Smooth muscle cell (in vitro differentiated cells): ENCODE data around the gene CAVIN2. TPM values are rescaled to one million over a fixed set of nuclear protein-coding genes. Genes with fewer than 3 reads are reported as not detected.

Source experiments
- DNase-seq: peaks from one replicate; lab custom pipeline; 2025; ENCODE audit not compliant: unreplicated experiment; lab: John Stamatoyannopoulos, UW
- H2AFZ ChIP-seq: fragments of 200-600 bp; sonication (generic); 2 replicates; pipeline ENCODE4 v1.6.0; 2016; ENCODE audit warnings: antibody characterized with exemption, low read depth, mild to moderate bottlenecking
- H3F3A ChIP-seq: fragments of 200-600 bp; sonication (generic); 2 replicates; pipeline ENCODE4 v1.6.0; 2017; ENCODE audit warnings: antibody characterized with exemption, low read depth
- H3K27ac ChIP-seq: fragments of 200-600 bp; sonication (generic); 2 replicates; pipeline ENCODE4 v1.5.1; 2016; ENCODE audit warnings: low read depth, mild to moderate bottlenecking
- H3K27me3 ChIP-seq: fragments of 200-600 bp; sonication (generic); 2 replicates; pipeline ENCODE4 v1.6.1; 2016; ENCODE audit warnings: low read depth, mild to moderate bottlenecking
- H3K36me3 ChIP-seq: fragments of 200-600 bp; sonication (generic); 2 replicates; pipeline ENCODE4 v1.5.1; 2016; ENCODE audit warnings: low read depth
- H3K4me1 ChIP-seq: fragments of 200-600 bp; sonication (generic); 2 replicates; pipeline ENCODE4 v1.5.1; 2016; ENCODE audit warnings: low read depth
- H3K4me2 ChIP-seq: fragments of 200-600 bp; sonication (generic); 2 replicates; pipeline ENCODE4 v1.6.0; 2016; ENCODE audit warnings: mild to moderate bottlenecking
- H3K4me3 ChIP-seq: fragments of 200-600 bp; sonication (generic); 2 replicates; pipeline ENCODE4 v1.5.1; 2016; ENCODE audit warnings: mild to moderate bottlenecking
- H3K79me2 ChIP-seq: fragments of 200-600 bp; sonication (generic); 2 replicates; pipeline ENCODE4 v1.6.0; 2016; ENCODE audit warnings: low read depth, mild to moderate bottlenecking
- H3K9ac ChIP-seq: fragments of 200-600 bp; sonication (generic); 2 replicates; pipeline ENCODE4 v1.6.0; 2016; ENCODE audit warnings: low read depth
- H3K9me3 ChIP-seq: fragments of 200-600 bp; sonication (generic); replicated peaks from 2 replicates; pipeline ENCODE4 v1.5.1; 2016; ENCODE audit warnings: low read depth
- H4K20me1 ChIP-seq: fragments of 200-600 bp; sonication (generic); 2 replicates; pipeline ENCODE4 v1.6.0; 2016; ENCODE audit warnings: low read depth
- CTCF ChIP-seq: fragments of 200-600 bp; sonication (generic); IDR thresholded peaks from 2 replicates; pipeline ENCODE4 v1.5.1; 2017; ENCODE audit warnings: borderline replicate concordance, mild to moderate bottlenecking, antibody characterized with exemption; ENCODE audit not compliant: insufficient read depth, poor library complexity, severe bottlenecking
- WGBS: methylation state at CpG from one replicate; pipeline ENCODE4 v1.1.7; 2016; ENCODE audit warnings: low lambda C conversion rate; 5-methylcytosine and 5-hydroxymethylcytosine counted together
- polyA plus RNA-seq: library from polyadenylated mRNA; unstranded; fragments of >200 nt; fragmentation: Nextera tagmentation; extraction: Ambion mirVana; gene quantifications from 2 replicates; pipeline ENCODE4 v1.2.1, GENCODE V29; 2016
- total RNA-seq: library from RNA; depleted of rRNA; stranded (reverse); fragments of >200 nt; gene quantifications from 2 replicates; pipeline ENCODE4 v1.2.3, GENCODE V29; 2014

Gene CAVIN2
- total and polyA plus RNA-seq, 2 experiments from 2014 or later, result 0.13 TPM; not detected in 1

- Histone ChIP-seq H3K79me2 (no peaks in the 10 kb centered on the region), H3K4me2 (no peak overlapping the region), H3K36me3 (no peaks in the 10 kb centered on the region), H3K4me1 (no peaks in the 10 kb centered on the region), H3F3A (no peaks in the 10 kb centered on the region), H3K9me3 (no peaks in the 10 kb centered on the region), H3K9ac (no peak overlapping the region), H3K27me3 (no peaks in the 10 kb centered on the region), H2AFZ (no peak overlapping the region), H4K20me1 (no peaks in the 10 kb centered on the region), H3K27ac (no peak overlapping the region), H3K4me3 (no peak overlapping the region)
- no peak for TF ChIP-seq CTCF
- DNase-seq, result no peak
- WGBS, result 97% methylated on average over 34 of the region's 34 CpGs
Measured at GRCh38 chr2:191881982-191882816, 35.3 kb upstream of the CAVIN2 start.

- Histone ChIP-seq H2AFZ (no peak overlapping the region), H3K79me2 (no peaks in the 10 kb centered on the region), H3K4me3 (no peak overlapping the region), H3K4me2 (no peak overlapping the region), H3K9me3 (no peaks in the 10 kb centered on the region), H3K27ac (no peak overlapping the region), H3K4me1 (no peaks in the 10 kb centered on the region), H4K20me1 (no peaks in the 10 kb centered on the region), H3K36me3 (no peaks in the 10 kb centered on the region), H3F3A (no peaks in the 10 kb centered on the region), H3K9ac (no peak overlapping the region), H3K27me3 (no peaks in the 10 kb centered on the region)
- TF ChIP-seq CTCF, result no peak
- no peak for DNase-seq
- 50% methylated on average over 2 of the region's 2 CpGs for WGBS
Measured at GRCh38 chr2:191878548-191879279, 31.8 kb upstream of the CAVIN2 start.

GRCh38 chr2:191877875-191878274 is 31.0 kb upstream of the CAVIN2 start:
- no peaks in the 10 kb centered on the region for H3K4me1 ChIP-seq
- no peaks in the 10 kb centered on the region for H4K20me1 ChIP-seq
- DNase-seq, result no peak
- no peaks in the 10 kb centered on the region for H3F3A ChIP-seq
- no peak overlapping the region for H3K4me3 ChIP-seq
- no peak overlapping the region for H3K4me2 ChIP-seq
- H3K27ac ChIP-seq, result no peak overlapping the region
- no peaks in the 10 kb centered on the region for H3K9me3 ChIP-seq
- H3K27me3 ChIP-seq, result no peaks in the 10 kb centered on the region
- H3K79me2 ChIP-seq, result no peaks in the 10 kb centered on the region
- H3K9ac ChIP-seq, result no peak overlapping the region
- no peak overlapping the region for H2AFZ ChIP-seq
- no peaks in the 10 kb centered on the region for H3K36me3 ChIP-seq
- 91% methylated on average over 4 of the region's 4 CpGs for WGBS
- TF ChIP-seq CTCF, result no peak
